NK-92 treated with Interleukin-12 subunit alpha and Interleukin-12 subunit beta, amount 100 ng/mL, for 24 hours (cell line): Measurements from ENCODE around the gene NAV2.

Experiments
- DNase-seq: peaks from one replicate; lab custom pipeline; 2025; lab: John Stamatoyannopoulos, UW

The NAV2 gene

DNA sequence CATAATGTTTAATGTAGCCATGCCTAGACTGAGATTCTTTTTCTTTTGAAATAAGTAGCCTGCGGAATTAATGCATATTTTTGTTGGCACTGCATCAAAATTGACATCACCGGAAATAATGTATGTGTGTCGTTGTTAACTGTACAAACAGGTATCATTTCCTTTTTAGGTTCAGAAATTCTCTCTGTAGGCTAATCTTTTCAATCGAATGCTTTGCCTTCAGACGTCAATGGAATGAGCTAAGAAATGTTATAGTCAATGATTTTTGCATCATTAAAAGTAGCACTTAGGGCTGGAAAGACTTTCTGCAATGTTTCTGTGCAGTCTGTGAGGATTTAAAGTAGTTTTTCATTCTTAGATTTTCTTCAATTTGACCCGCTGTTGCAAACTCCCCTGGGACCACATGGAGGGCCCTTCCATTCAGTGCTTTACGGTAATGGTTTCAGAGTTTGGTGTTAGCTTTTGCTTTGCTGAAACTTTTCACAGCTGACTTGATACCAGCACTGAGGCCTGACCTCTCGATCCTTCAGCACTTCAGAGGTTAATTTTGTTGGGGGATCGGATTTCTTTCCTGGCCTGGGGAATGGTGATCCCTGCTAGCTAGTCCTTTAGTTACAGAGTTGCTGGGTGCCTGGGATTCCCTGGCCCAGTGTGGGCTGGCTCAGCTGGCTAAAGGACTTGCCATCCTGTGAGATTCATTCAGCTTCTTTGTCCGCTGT, 309.9 kb downstream of the NAV2 start:
- DNase-seq, result no peak

DNA sequence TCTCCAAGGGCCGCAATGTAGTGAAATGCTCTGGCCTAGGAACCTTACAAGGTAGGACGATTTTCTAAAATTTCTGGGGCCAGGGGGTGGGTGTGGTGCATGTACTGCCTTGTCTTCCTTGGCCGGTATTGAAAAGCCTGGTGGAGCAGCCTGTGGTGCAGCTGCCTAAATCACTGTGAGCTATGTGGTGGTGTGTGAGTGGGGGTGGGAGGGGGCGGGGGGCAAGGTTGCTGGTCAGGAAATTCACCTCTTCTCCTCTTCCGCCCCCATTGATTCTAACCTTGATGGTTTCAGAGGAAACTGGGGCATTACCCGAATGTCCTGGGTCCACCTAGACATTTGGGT, 310.4 kb downstream of the NAV2 start:
- DNase-seq, result no peak

DNA sequence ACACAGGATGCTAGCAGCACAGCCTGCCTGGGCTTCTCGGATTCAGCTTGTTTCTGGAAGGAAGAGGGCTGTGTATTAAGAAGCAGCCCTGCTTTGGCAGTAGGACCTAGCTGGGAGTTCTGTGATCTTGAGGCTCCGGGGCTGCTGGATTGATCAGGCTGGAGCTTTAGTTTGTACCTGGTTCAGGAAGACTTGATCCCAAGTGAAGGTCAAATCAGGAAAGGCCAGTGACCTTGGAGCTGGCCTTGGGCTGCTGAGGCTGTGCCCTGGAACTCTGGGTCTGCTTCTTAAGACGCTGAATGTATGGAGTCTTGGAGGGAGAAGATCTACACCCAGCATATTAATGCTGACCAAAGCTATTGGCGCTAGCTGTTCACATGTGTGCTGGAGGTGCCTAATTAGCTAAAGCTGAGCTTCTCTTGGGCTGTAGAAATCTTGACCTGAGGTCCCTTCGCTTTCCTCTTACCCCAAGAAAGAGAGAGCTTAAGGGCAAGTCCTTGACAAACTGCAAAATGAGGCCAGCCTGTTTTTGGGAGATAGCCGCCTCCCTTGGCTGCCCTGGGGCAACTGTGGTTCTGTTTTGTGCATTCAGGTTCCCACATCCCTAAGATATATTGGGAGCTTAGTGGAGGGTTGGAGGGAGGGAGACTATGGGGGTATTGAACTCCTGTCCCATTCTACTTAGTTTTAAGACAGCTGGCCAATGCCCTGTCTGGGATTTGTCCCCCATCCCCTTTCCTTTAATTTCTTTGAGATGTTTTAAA, 311.7 kb downstream of the NAV2 start:
- DNase-seq, result no peak

DNA sequence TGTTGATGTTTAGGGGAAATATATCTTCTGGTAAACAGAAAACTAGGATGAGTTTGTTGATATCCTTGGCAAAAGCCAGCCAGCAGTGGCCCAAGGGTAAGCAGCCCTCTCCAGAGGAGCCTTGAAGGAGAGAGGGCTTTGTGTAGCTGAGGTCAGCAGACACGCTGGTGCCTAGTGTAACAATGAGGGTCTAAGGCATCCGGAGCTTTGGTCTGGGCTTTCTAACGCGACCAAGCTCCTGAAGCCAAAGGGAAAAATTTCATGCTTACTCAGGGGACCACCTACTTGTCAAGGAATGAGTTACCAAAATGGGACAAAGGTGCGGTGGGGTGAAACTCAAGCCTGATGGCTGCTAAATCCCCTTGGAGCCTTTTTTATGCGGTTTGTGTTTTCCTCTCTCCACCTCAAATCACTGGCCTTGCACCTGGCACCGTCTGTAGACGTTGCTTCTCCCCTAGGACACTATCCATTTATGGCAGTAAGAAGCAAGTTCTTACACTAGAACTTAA, 312.7 kb downstream of the NAV2 start:
- no peak for DNase-seq

DNA sequence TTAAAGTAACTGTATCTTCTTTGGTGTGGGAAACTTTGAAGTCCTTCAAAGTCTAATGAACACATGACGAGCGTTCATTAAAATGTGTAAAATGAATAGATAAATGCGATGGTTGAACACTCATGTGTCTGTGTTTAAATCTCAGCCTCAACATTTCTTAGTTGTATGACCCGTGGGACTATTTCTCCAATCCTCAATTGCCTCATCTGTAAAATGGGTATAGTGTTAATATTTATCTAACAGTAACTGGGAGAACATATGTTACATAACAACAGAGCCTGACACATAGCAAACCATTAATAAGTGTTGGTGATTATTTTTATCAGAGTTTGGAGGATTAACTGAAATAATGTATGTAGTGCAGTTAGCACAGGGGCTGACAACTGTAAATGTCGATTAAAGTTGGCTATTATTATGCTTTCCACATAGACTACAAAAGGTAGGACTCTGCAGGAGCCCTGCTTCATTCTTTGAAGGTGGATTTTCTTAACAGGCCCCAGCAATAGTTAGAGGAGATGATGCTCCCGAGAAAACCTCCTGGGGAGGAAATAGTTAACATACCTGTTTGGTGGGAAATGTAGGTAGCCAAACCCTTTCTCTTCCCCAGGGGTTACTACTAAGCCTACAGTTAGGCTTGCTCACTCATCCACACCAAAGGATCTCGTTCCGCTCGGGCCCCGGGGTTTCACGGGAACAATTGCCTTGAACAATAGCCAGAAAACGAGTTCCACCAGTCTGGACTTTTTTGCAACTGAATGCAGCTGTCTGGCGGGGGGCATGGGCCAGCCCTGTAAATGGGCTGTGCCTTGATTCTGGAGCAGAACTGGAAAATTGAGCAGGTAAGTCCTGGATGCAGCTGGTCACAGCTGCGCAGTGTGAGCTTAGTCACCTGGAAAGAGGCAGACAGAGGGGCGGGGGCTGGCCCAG, 314.3 kb downstream of the NAV2 start:
- no peak for DNase-seq

DNA sequence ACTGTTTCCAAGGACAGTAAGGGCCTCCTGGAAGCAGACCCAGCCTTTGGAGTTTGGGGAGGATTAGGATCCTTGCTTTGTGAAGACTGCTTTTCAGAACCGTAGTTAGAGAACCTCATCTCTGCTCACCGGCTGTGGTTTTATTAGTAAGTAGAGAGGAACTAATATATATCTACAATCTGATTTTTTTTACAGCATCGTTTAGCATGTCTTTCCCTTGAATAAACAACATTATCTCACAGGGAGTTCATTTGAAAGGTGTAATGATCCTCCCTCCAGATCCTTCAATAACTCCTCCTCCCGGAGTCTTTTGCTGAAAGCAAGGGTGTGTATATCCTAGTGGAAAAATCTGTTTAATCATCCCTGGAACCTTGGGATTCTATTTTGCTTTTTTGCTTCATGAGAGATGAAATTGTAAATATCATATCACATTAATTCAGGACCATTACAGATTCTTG, 314.9 kb downstream of the NAV2 start:
- DNase-seq, result no peak

DNA sequence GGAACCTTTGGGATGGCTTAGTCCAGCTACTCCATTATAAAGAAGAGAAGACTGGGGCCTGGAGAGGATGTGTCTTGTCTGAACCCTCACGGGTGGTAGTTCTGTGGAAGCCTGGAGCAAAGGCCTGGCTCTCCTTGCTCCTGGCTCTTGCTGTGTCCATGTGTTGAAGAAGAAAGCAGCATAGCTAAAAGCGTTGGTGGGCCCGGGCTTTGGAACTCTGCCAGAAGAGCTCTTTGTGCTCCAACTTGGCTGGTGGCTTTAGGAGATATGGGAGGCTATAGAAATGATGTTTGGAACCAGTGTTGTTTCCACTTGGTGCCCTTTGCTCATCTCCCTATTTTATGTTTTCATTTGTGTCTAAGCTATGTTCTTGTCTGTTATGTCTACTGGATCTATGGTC, 316.6 kb downstream of the NAV2 start:
- DNase-seq, result no peak

DNA sequence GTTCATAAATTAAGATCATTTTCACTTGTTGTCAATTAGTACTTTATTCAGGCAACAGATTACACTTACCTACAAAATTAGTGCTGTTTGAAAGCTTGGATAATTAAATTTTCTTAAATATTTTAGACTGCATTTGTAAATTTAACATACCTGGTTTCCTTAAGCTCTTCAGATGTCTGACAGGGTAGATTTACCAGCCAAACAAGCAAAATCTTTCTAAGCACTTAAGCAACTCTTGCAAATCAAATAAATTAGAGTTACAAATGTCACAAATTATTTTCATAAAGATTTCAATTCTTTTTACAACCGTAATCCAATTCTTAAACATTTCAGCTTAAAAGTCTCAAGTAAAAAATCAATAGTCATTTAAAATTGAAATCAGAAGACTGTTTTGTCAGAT, 317.8 kb downstream of the NAV2 start:
- DNase-seq, result no peak

DNA sequence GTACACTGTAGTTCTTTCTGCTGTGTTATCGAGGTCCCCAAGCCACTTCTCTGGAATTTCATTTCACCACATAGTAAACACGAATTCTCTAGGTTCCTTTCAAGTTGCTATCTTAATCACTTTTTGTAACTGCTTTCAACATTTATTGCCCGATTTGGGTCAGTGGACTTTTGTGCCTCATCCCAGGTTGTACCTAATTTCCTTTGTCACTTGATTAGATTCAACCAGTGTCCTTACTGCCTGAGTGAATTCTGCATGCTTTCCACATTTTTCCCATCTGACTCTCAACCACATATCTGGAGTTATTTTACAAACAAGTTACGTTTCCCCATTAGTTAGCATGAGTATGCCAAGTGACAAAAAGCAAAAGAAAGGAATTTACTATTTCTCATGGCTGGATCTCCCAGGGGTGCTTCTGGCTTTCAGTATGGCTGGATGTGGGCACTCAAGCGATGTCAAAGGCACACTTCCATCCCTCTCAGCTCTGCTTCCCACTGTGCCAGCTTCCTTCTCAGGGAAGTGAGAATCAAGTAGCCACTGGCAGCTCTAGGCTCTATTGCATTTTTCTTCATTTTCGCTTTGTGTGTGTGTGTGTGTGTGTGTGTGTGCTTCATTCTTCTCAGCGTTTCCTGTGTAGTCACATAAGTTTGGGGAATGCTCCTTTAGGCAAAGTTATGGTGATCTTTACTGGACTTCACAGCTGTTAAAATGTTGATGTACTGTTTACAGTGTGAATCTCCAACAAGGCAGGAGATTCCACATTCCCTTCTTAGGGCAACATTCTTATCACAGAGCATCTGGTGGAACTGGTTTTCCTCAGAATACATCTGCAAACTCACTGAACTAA, 318.7 kb downstream of the NAV2 start:
- no peak for DNase-seq

DNA sequence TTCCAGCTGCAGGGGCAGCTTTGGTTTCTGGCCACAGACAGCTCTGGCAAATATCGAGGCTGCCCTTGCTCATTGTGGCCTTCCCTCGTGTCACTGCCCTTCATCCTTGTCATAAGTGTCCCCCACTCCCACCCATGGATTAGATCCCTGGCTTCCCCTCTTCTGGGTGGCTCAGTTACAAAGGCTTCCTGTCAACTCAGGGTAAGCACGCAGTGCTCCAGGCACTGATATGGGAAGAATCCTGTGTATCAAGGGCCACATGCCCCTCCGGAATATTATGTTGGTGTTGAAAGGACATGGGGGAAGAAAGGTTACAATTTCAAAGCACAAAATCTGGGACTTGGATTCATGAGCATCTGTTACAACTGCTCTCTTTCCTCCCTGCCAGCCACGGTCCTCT, 319.5 kb downstream of the NAV2 start:
- no peak for DNase-seq

DNA sequence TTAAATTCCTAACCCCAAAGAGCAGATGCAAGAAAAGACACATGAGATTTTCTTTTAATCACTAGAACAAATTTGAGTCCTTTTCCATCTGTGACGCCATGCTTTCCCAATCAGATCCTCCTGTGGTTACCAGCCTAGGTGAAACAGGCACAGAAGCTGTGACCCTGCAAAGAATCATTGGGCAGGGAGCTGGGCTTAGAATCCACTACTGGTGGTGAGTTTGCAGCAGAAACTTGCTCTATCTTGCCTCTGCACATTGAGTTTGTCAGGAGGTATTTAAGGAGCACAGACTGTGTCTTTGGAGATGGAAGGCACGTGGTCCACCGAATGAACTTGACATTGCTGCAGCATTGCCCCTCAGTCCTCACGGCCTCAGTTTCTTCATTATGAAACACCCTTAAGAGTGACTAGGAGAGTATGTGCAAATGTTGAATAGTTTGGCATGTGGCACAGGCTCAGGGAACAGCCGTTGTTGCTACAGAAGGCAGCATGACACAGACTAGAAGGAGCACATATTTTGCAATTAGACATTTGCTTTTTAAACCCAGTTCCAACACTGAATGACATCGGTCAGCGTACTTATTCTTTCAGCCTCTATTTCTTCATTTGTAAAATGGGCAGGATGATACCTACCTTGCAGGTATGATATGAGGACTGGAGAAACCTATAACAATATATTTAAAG, 320.1 kb downstream of the NAV2 start:
- DNase-seq, result no peak

DNA sequence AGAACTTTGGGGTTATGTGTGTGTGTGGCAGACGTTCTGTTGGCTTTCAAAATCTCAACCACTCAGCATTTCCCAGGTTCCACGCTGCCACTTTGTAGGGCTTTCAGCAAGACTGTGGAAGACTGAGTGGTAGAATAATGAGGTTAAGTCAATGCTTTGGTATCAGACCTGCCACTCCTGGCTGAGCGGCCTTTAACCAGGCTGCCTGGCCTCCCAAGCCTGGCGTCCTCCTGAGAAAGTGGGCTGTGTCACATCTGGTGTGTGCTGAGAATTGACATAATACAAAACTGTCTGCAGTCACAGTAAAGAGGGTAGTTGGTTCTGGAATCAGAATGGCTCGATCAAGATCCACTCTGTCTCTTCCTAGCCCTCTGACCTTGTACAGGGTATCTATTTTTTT, 321.2 kb downstream of the NAV2 start:
- no peak for DNase-seq

DNA sequence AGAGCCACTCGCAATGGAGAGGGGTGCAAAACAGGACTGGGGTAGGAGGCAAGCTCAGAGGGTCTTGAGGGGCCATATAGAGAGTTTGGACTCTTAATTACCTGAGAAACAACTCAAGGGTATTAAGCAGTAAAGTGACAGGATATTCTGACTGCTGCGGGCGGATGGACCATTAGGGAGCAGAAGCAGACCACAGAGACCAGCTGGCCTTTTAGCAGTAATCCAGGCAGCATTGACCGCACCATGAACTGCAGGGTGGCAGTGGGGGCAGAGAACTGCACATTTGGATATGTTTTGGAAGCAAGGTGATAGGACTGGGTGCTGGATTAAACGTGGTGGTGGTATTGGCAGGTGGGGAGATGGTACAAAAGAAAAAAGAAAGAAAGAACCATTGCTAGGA, 322.3 kb downstream of the NAV2 start:
- no peak for DNase-seq

DNA sequence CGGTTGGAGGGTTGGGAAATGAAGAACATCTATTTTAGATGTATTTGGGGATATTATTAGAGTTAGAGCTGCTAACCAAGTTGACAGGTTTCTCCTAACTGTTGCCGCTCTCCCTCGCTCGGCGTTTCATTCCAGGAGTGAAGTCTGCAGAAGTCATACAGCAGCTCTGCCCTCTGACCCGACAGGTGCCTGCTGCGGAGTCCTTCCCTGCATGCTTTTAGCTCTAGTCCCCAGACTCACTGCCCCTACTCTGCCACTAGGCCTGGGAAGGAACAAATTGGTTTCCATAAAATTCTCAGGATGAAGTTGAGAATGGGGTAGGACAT, 322.7 kb downstream of the NAV2 start:
- no peak for DNase-seq

DNA sequence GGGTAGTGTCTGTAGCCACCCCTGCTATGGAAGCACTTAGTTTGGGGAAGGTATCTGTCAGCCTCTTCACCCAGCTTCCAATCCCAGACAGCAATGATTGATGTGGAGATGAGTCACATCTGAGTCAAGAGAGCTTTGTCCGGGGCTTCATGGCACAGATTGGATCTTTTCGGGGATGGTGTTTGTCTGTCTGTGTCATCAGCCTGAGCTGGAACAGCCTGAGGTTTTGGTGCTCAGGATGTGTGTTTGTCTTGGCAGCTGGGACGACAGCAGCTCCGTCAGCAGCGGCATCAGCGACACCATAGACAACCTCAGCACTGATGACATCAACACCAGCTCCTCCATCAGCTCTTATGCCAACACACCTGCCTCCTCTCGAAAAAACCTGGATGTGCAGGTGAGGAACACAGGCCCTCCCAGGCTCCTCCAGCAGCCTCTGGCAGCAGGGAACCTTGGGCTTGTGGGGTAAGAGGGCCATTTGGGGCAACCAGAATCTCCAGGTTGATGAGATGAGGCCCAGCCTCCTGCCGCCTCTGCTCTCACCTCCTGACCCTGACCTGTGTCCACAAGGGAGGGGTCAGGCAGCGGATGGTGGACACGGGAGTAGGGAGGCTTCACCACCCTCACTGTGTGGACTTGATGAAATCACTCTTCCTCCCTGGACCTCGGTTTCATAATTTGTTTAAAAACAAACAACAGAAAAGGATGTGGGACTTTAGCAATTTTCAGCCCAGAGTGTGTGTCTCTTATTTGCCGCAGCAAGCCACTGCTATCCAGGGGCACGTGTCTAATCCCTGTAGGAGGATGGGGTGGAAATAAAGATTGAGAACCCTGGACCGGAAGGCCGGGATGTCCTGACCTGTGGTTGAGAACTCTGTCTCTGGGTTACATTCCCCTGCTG, 323.3 kb downstream of the NAV2 start:
- no peak for DNase-seq

DNA sequence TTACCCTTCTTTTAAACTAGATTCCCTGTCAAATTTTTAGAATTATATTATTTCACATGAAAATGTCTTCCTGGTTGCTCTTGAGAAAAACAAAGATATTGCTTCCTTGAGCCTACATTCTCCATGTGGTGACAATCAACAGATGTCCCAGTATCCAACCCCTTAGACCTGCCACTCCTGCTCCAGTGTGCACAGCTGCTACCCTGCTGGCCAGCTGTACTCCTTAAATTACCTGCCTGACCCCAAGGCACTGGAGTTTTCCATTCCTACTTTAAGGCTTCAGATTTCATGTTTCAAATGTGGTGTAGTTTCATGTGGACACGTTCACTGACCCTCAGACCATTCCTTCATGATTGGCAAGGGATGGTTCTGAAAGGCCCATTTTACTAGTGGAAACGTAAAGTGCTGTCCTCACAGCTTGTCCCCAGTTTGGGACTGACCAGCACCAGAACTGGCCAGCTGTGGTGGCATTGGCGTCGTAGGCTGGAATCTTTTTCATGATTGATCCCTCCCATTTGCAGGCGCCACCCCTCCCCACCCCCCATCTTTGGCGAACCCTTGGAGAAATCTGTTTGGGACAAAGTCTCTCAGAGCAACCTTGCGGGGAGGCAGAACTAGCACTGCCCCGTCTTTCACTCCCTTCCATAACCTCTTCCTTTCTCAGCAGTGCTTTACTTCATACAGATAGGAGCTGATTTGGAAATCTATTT, 324.1 kb downstream of the NAV2 start:
- no peak for DNase-seq

DNA sequence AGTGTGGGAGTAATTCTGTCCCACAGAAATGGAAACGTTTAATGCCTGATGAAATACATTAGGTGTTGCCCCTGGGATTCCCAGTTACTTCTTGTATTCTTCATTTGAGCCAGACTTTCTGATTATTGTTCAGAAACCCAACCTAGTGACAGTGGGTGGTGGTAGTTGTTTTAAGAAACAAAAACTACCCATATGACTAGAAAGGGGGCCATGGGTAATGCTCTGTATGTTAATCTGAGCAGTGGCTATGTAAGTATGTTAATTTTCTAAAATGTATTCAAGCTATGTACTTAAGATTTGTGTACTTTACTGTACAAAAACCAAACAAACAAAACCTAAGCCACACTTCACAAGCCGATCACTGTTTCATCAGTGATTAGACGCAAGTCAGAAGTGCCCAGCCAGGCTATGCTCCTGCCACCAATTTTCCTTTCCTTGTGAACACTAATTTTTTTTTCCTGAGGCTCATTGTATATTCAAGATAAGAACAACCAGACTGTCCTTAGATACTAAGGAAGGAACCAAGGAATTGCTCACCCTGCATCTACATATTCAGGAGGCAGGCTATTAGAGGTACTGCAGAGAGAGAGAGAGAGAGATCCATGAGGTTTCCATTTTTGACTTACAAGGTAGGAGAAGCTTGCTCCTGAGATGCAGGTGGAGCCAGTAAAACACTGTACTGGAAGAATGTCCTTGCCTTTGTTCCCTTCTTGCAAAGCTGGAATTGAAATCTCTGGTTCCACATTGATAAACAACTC, 324.9 kb downstream of the NAV2 start:
- no peak for DNase-seq

DNA sequence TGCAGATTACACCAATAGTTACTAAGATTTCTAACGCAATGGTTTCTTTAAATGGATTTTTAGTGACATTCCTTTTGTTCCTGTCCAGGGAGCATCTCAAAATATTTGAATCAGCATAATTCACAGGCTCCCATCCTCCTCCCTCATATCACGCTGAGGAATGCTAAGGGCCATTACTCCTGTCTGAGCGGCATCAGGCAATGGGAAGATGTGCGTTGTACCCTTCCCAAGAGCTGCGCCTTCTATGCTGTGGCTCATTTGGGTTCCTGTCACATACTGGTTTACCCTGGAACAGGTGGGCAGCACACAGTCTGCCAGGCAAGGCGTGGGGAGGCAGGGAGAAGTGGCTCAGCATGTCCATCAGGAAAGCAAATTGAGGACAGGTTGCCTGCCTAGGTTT, 325.8 kb downstream of the NAV2 start:
- no peak for DNase-seq

DNA sequence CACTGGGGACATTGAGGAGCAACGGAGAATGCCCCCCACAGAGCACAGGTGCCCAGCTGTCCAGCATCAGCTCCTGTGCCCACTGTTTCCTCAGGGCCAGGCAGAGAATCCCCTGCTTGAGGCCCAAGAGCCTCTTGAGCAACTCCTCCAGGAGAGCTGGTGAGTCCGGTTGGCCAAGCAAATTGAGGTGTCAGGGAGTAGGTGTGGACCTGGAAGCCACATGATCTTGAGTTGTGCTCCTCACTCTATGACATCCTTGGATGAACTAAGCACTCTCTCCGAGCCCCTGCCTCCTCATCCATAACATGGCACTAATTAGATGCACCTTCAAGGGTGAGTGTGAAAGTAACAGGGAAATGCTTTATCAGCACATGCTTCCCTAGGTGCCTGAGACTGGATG, 326.3 kb downstream of the NAV2 start:
- DNase-seq, result no peak
